Measurements from ENCODE around the gene MOCOS. TPM values are rescaled to one million over a fixed set of nuclear protein-coding genes. Genes with fewer than 3 reads are reported as not detected.

Gene MOCOS
- total RNA-seq, 1 donor from 2014 or later = 1.9 TPM

DNA sequence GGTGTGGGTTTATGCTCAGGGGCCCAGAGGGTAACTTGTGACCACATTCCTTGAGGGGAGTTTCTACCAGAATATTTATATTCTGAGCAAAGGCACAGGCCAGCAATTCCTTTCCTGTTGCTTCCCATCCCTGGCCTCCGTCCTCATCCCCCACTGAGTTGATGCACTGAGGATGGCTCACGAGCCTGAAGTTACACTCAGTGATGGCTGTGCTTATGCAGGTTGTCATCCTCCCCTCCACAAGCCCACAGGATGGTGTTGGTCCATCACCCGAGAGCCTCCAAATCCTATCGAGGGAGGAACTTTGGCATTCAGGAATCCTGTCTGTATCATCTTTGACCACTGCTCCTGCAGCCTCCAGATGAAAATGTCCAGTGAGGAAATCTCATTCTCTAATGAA, 81.9 kb downstream of the MOCOS start:
- no peak overlapping the region for H3K4me3 ChIP-seq (ENCODE audit: insufficient read depth, low read depth, low read length)
- H3K4me1 ChIP-seq (ENCODE audit: insufficient read depth, low read length) = no peaks in the 10 kb centered on the region
- H3K27ac ChIP-seq (ENCODE audit: low read depth, low read length) = no peak overlapping the region
- H3K27me3 ChIP-seq (ENCODE audit: insufficient read depth, low read length) = no peaks in the 10 kb centered on the region
- H3K4me3 Mint-ChIP-seq (ENCODE audit: unreplicated experiment) = no peak overlapping the region
- peaks cover 3% of the 10 kb centered on the region for H3K27me3 Mint-ChIP-seq (ENCODE audit: low read depth, unreplicated experiment)
- no peak overlapping the region for H3K4me2 ChIP-seq (ENCODE audit: low read length)
- H3K9me3 ChIP-seq (ENCODE audit: insufficient read depth, low read depth, low read length) = no peaks in the 10 kb centered on the region
- no peaks in the 10 kb centered on the region for H3K4me1 Mint-ChIP-seq (ENCODE audit: low read depth, unreplicated experiment)
- H2AFZ ChIP-seq (ENCODE audit: low read depth, low read length) = no peak overlapping the region
- H3K9me3 Mint-ChIP-seq (ENCODE audit: unreplicated experiment) = no peaks in the 10 kb centered on the region
- H3K9ac ChIP-seq (ENCODE audit: low read length) = no peak overlapping the region
- TF ChIP-seq, protein P1, sequence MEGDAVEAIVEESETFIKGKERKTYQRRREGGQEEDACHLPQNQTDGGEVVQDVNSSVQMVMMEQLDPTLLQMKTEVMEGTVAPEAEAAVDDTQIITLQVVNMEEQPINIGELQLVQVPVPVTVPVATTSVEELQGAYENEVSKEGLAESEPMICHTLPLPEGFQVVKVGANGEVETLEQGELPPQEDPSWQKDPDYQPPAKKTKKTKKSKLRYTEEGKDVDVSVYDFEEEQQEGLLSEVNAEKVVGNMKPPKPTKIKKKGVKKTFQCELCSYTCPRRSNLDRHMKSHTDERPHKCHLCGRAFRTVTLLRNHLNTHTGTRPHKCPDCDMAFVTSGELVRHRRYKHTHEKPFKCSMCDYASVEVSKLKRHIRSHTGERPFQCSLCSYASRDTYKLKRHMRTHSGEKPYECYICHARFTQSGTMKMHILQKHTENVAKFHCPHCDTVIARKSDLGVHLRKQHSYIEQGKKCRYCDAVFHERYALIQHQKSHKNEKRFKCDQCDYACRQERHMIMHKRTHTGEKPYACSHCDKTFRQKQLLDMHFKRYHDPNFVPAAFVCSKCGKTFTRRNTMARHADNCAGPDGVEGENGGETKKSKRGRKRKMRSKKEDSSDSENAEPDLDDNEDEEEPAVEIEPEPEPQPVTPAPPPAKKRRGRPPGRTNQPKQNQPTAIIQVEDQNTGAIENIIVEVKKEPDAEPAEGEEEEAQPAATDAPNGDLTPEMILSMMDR (IDR thresholded peaks at IDR 0.05; ENCODE audit: insufficient read depth, low read depth, low read length) = no peak
- TF ChIP-seq EZH2 (IDR thresholded peaks at IDR 0.05; ENCODE audit: insufficient read depth, low read length) = no peak
- H3K36me3 ChIP-seq (ENCODE audit: insufficient read depth, low read length) = no peaks in the 10 kb centered on the region
- peaks cover 5% of the 10 kb centered on the region for H3K36me3 Mint-ChIP-seq (ENCODE audit: low read depth, unreplicated experiment)
- no peak for FAIRE-seq
- no peaks in the 10 kb centered on the region for H4K20me1 ChIP-seq (ENCODE audit: insufficient read depth, low read length)
- no peak for DNase-seq (ENCODE audit: low read depth)
- H3K79me2 ChIP-seq (ENCODE audit: insufficient read depth, low read length) = no peaks in the 10 kb centered on the region
- no peak overlapping the region for H3K27ac Mint-ChIP-seq (ENCODE audit: unreplicated experiment)

DNA sequence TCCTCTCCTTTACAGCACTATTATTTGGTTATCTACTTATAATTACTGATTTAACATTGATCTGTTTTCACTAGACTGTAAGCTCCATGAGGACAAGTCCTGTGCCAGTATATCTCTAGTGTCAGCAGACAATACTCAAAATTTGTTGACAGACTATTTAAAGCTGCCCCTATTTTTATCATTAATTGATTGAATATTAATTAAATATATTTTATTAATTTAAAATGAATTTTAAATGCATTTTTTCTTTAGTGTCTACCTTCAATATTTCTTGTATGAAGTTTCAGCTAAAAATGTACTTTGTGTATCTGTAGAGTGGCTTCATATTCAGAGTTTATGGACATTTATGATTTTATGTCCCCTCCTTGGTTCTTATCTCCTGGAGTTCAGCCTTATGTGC, 83.9 kb downstream of the MOCOS start:
- Histone ChIP-seq H3K27me3 (ENCODE audit: insufficient read depth, low read length) (no peaks in the 10 kb centered on the region), H3K4me1 (ENCODE audit: insufficient read depth, low read length) (no peaks in the 10 kb centered on the region), H3K36me3 (ENCODE audit: insufficient read depth, low read length) (no peaks in the 10 kb centered on the region), H2AFZ (ENCODE audit: low read depth, low read length) (no peak overlapping the region), H3K4me3 (ENCODE audit: insufficient read depth, low read depth, low read length) (no peak overlapping the region), H3K4me2 (ENCODE audit: low read length) (no peak overlapping the region), H3K27ac (ENCODE audit: low read depth, low read length) (no peak overlapping the region), H3K79me2 (ENCODE audit: insufficient read depth, low read length) (no peaks in the 10 kb centered on the region), H3K9me3 (ENCODE audit: insufficient read depth, low read depth, low read length) (no peaks in the 10 kb centered on the region), H4K20me1 (ENCODE audit: insufficient read depth, low read length) (no peaks in the 10 kb centered on the region), H3K9ac (ENCODE audit: low read length) (no peak overlapping the region)
- Mint-ChIP-seq H3K4me1 (ENCODE audit: low read depth, unreplicated experiment) (no peaks in the 10 kb centered on the region), H3K9me3 (ENCODE audit: unreplicated experiment) (no peaks in the 10 kb centered on the region), H3K27ac (ENCODE audit: unreplicated experiment) (no peak overlapping the region), H3K36me3 (ENCODE audit: low read depth, unreplicated experiment) (peaks cover 5% of the 10 kb centered on the region), H3K27me3 (ENCODE audit: low read depth, unreplicated experiment) (peaks cover 8% of the 10 kb centered on the region), H3K4me3 (ENCODE audit: unreplicated experiment) (no peak overlapping the region)
- DNase-seq (ENCODE audit: low read depth) (no peak), FAIRE-seq (no peak)
- TF ChIP-seq EZH2 (IDR thresholded peaks at IDR 0.05; ENCODE audit: insufficient read depth, low read length) = no peak
- TF ChIP-seq, protein P1 (IDR thresholded peaks at IDR 0.05; ENCODE audit: insufficient read depth, low read depth, low read length) = no peak

DNA sequence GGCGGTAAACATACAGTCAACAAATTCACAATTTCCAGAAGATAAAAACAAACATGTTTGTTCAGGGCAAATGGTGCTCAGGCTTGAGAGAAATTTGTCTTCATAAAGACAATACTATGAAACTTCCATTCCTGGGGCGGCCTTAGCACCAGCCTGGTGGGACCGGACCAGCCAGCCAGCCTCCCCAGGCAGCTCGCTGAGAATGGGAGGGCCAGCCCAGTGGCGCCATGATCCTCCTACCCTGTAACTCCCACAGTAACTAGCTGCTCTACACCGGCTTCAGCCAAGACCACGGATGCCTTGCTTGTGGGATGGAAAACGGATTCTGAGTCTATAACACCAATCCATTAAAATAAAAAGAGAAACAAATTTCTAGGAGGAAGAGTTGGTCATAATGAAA, 86.0 kb downstream of the MOCOS start:
- Mint-ChIP-seq H3K27me3 (ENCODE audit: low read depth, unreplicated experiment) (peaks cover 8% of the 10 kb centered on the region), H3K4me1 (ENCODE audit: low read depth, unreplicated experiment) (no peaks in the 10 kb centered on the region), H3K27ac (ENCODE audit: unreplicated experiment) (no peak overlapping the region), H3K4me3 (ENCODE audit: unreplicated experiment) (no peak overlapping the region), H3K9me3 (ENCODE audit: unreplicated experiment) (no peaks in the 10 kb centered on the region), H3K36me3 (ENCODE audit: low read depth, unreplicated experiment) (peaks cover 5% of the 10 kb centered on the region)
- H3K9me3 ChIP-seq (ENCODE audit: insufficient read depth, low read depth, low read length) = no peaks in the 10 kb centered on the region
- H3K4me1 ChIP-seq (ENCODE audit: insufficient read depth, low read length) = no peaks in the 10 kb centered on the region
- H4K20me1 ChIP-seq (ENCODE audit: insufficient read depth, low read length) = no peaks in the 10 kb centered on the region
- no peaks in the 10 kb centered on the region for H3K79me2 ChIP-seq (ENCODE audit: insufficient read depth, low read length)
- DNase-seq (ENCODE audit: low read depth) (no peak), FAIRE-seq (no peak)
- peaks cover 1% of the 10 kb centered on the region for H3K27me3 ChIP-seq (ENCODE audit: insufficient read depth, low read length)
- H3K27ac ChIP-seq (ENCODE audit: low read depth, low read length) = no peak overlapping the region
- no peak overlapping the region for H3K4me2 ChIP-seq (ENCODE audit: low read length)
- H2AFZ ChIP-seq (ENCODE audit: low read depth, low read length) = no peak overlapping the region
- no peaks in the 10 kb centered on the region for H3K36me3 ChIP-seq (ENCODE audit: insufficient read depth, low read length)
- H3K4me3 ChIP-seq (ENCODE audit: insufficient read depth, low read depth, low read length) = no peak overlapping the region
- TF ChIP-seq, protein P1 (IDR thresholded peaks at IDR 0.05; ENCODE audit: insufficient read depth, low read depth, low read length) = no peak
- no peak for TF ChIP-seq EZH2 (IDR thresholded peaks at IDR 0.05; ENCODE audit: insufficient read depth, low read length)
- no peak overlapping the region for H3K9ac ChIP-seq (ENCODE audit: low read length)
